HG03378 (cell line): ENCODE measurements around the gene CAPRIN1.
A peak's percentile ranks its signal among the peaks of the same experiment; 100 is the strongest.

Source experiments
- ATAC-seq: cut with Tn5 transposase; IDR thresholded peaks from one replicate; pipeline ENCODE4 v1.9.1; 2021; ENCODE audit warnings: mild to moderate bottlenecking, moderate library complexity; ENCODE audit not compliant: unreplicated experiment

CAPRIN1 gene

GRCh38 chr11:34139346-34139745 is 87.8 kb downstream of the CAPRIN1 start:
- no peak for ATAC-seq

- ATAC-seq, result no peak
These were observed 88.6 kb downstream of the CAPRIN1 start for GRCh38 chr11:34140149-34140548.

GRCh38 chr11:34143048-34143447 is 91.5 kb downstream of the CAPRIN1 start:
- ATAC-seq, result no peak

GRCh38 chr11:34145073-34145472 is 93.5 kb downstream of the CAPRIN1 start:
- ATAC-seq, result peak; percentile 63

GRCh38 chr11:34145847-34146381 is 94.4 kb downstream of the CAPRIN1 start:
- ATAC-seq, result no peak

- no peak for ATAC-seq
These were observed 94.9 kb downstream of the CAPRIN1 start for GRCh38 chr11:34146411-34146810.

- no peak for ATAC-seq
These were observed 95.3 kb downstream of the CAPRIN1 start for GRCh38 chr11:34146866-34147265.

- ATAC-seq, result no peak
These were observed 96.0 kb downstream of the CAPRIN1 start for GRCh38 chr11:34147581-34147980.

GRCh38 chr11:34148504-34149165 is 97.1 kb downstream of the CAPRIN1 start:
- ATAC-seq, result no peak

GRCh38 chr11:34149274-34149673 is 97.7 kb downstream of the CAPRIN1 start:
- ATAC-seq, result no peak

- ATAC-seq, result no peak
These were observed 98.3 kb downstream of the CAPRIN1 start for GRCh38 chr11:34149786-34150185.

- ATAC-seq, result no peak
These were observed 99.1 kb downstream of the CAPRIN1 start for GRCh38 chr11:34150494-34151151.
